T47D (cell line): ENCODE results near the gene LEFTY1.
"Not testable (repeated sequence)": the region's sequence is repeated elsewhere in the genome, so short reads cannot be mapped to it uniquely, and the experiment has no call there.

Experiments
- DNase-seq, 2 experiments: peaks; one replicate each; pipeline versions ENCODE4 v3.0.0 to v3.0.0-alpha.2; 2011 to 2012; ENCODE audit warnings: low read depth in 1 of 2, low spot score in 1 of 2
- JUND ChIP-seq: IDR thresholded peaks from 2 replicates; pipeline ENCODE4 v1.6.1; 2012; ENCODE audit warnings: low read depth
- in situ Hi-C: cut with HindIII; loops from 2 replicates; pipeline ENCODE4 v1.10.0; 2016; ENCODE audit warnings: low sequenced_read_pairs, low pct_unique_long_range_greater_than_20kb

LEFTY1 gene

GRCh38 chr1:225890346-225891228, 1.6 kb upstream of the LEFTY1 start:
- no peak for DNase-seq
- in situ Hi-C loops = no loop called here
- TF ChIP-seq JUND = no peak

DNA sequence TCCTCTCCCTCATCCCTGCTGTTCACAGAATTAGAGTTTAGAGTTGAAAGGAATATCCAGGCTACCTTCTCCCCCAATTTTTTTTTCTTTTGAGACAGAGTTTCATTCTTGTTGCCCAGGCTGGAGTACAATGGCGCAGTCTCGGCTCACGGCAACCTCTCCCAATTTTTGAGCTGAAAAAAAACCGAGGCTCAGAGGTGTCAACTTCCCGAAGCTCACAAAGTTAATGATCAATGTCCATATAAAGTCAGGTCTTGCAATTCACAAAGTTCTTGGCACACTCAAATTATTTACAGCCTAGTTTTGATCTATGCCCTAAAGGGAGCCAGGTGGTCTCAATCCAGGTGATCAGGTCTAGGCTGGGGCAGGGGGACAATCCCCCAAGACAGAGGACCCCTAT, 797 bp upstream of the LEFTY1 start:
- no peak for DNase-seq

GRCh38 chr1:225888289-225888897, 553 bp downstream of the LEFTY1 start:
- TF ChIP-seq JUND = no peak
- in situ Hi-C loops = no loop called here
- DNase-seq = no peak

More for the DNA sequence above, 797 bp upstream of the LEFTY1 start:
- in situ Hi-C loops = no loop called here
- no peak for TF ChIP-seq JUND

DNA sequence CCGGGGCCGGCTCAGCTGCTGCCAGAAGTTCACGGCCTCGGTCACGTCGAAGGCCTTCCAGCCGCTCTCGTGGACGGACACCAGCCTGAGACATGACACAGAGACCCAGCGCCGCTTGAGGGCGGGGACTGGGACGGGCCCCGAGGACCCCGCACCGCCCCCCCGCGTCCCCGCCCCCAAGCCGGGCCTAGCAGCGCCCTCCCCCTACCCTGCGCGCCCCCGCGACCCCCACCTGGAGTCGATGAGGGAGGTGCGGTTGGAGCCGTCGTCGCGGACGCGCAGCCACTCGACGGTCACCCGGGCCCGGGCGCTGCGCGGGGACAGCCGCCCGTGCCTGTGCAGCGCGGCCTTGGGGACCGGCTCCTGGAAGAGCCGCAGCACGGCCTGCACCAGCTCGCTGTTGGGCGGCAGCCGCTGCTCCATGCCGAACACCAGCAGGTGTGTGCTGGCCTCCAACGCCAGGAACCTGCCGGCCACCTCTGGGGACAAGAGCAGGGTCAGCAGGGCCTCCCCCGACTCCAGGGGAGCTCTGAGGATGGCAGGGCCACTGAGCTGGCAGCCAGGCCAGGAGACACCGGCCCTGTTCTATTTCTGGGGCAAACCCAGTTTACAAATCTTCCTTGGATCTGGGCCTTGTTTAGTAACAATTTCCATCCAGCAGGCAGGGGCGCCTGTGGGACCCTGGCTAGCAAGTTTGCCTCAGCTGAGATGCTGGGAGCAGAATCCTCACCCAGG, 1.2 kb downstream of the LEFTY1 start:
- DNase-seq, in situ Hi-C loops: not testable (repeated sequence)

GRCh38 chr1:225887030-225887314, 2.0 kb downstream of the LEFTY1 start:
- in situ Hi-C loops = no loop called here

DNA sequence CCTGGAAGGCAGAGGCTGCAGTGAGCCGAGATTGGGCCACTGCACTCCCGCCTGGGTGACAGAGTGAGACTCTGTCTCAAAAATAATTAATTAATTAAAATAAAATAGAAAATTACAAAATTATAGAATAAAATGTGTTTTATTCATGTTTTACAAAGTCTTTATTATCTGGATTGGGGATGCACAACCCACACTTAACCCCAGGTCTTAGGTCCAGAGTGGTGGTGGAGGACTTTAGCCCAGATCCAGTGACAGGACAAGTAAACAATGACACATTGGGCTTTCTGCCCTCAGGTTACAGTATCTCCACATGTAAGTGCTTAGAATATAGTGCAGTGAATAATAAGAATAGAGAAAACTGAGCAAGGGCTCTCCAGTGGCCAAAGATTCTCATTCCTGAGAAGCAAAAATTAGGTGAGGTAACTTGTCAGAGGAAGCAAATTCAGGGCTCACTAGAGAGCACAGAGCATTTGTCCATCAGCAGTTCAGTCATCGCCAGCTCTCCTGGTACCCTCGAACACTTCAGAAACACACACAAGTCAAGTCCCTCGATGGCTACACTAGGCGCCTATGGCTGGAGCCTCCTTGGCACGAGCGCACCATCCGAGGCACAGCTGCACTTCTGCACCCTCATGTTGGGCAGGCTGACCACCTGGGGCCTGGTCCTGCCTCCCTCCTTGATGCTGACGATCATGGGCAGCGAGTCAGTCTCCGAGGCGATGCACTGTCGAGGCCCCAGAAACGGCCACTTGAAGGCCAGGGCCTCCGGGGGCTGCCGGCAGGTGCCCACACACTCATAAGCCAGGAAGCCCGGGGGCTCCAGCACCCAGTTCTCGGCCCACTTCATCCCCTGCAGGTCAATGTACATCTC, 2.6 kb downstream of the LEFTY1 start:
- in situ Hi-C loops = no loop called here
- DNase-seq = peak in 1 of 2 experiments; percentile 42
- no peak for TF ChIP-seq JUND

More at GRCh38 chr1:225887030-225887314, 2.0 kb downstream of the LEFTY1 start:
- no peak for TF ChIP-seq JUND
- DNase-seq = no peak

DNA sequence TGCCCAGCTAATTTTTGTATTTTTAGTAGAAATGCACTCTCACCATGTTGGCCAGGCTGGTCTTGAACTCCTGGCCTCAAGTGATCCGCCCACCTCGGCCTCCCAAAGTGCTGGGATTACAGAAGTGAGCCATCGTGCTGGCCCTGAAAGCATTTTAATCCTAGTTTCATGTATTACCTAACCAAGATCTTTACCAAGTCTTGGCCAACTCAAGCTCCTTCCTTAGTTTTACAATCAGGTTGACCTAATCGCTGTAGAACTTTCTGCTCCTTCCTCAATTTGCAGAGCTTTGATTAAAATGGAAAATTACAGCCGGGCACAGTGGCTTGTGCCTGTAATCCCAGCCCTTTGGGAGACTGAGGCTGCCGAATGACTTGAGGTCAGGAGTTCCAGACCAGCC, 3.6 kb downstream of the LEFTY1 start:
- in situ Hi-C loops = no loop called here
- DNase-seq = no peak
- TF ChIP-seq JUND = no peak

GRCh38 chr1:225883616-225884265, 5.2 kb downstream of the LEFTY1 start:
- DNase-seq = peak in 1 of 2 experiments; percentile 52
- in situ Hi-C loops = no loop called here
- no peak for TF ChIP-seq JUND

GRCh38 chr1:225882694-225883615, 6.0 kb downstream of the LEFTY1 start:
- in situ Hi-C loops = no loop called here
- peak; percentile 74 to 81 for DNase-seq
- no peak for TF ChIP-seq JUND

DNA sequence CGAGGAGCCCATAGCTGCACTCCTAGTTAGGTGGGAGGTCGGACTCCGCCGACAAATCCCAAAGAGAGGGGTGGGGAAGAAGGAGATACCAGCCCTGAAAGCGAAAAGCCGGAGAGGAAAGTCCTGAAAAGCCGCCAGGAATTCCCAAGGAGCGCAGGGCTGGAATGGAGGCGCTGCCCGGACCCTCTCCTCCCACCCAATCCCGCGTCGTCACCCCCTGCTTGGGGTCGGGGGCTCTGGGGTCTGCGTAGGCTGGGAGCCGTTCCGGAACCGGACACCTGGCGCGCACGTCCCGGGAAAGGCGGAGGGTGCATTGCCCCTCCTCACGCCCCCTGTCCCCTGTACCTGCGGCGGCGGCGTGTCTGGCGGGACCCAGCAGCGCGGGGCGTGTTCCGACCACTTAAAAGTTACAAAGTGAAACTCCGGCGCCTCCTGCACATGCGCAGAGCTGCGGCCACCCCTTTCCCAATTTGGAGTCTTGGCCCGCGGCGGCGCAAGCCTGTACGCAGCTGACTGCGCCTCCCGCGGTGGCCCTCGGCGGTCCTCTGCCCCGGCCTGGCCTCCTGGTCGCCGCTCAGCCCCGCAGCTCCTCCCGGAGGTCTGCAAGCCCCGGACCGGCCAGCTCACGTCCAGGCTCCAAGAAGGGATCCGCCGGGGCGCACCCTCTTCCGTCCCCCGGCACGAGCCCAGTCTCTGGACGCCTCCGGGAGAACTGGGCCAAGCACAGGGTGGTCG, 6.8 kb downstream of the LEFTY1 start, which contains the start of gene TMEM63A:
Gene TMEM63A (minus strand): TSS at position 422 of the 735 bp plus-strand sequence. CDS start 4,800 bp downstream, outside the sequence.
- DNase-seq = peak; percentile 90 to 99
- TF ChIP-seq JUND = no peak
- in situ Hi-C loops = no loop called here
